ENCODE data around the gene BAIAP3.

Gene BAIAP3

GRCh38 chr16:1335211-1335971 is 1.9 kb downstream of the BAIAP3 start:
- no peak for DNase-seq

DNA sequence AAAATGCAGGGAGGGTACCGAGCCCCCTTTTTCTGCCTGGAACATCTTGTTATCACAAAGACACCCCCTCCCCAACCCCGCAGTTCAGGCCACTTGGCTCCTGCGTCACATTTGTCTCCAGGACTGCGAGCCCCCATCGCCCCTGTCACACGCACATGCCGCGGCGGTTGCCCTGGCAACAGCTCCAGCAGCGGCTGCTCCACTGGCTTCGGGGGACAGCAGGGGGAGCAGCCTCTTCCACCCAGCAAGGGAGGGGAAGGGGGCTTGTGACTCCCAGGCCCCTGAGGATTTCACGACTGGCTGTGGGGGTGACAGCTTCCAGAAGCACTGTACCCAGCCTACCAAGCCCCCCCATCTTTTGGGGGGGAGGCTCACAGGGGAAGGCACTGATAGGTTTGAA is 2.6 kb downstream of the BAIAP3 start:
- DNase-seq: no peak

DNA sequence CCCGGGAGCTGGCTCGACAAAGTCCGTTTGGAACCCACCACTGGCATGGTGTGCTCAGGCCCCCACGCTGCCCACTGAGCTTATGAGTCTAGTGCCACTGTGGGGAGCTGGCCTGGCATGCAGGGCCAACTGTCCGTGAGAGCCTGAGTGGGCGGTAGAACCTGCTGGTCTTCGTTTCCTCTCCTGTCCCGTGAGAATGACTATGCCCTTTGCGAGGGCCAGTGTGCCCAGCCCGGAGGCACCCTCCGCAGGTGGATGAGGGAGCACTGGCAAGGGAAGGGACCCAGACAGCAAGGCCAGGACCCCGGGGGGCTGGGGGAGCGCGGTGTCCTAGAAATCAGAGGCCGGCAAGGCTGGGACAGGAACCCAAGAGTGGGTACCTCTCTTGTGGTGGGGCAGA is 3.2 kb downstream of the BAIAP3 start:
- DNase-seq: no peak

- DNase-seq: no peak
These were observed 4.0 kb downstream of the BAIAP3 start for GRCh38 chr16:1337486-1337885.

DNA sequence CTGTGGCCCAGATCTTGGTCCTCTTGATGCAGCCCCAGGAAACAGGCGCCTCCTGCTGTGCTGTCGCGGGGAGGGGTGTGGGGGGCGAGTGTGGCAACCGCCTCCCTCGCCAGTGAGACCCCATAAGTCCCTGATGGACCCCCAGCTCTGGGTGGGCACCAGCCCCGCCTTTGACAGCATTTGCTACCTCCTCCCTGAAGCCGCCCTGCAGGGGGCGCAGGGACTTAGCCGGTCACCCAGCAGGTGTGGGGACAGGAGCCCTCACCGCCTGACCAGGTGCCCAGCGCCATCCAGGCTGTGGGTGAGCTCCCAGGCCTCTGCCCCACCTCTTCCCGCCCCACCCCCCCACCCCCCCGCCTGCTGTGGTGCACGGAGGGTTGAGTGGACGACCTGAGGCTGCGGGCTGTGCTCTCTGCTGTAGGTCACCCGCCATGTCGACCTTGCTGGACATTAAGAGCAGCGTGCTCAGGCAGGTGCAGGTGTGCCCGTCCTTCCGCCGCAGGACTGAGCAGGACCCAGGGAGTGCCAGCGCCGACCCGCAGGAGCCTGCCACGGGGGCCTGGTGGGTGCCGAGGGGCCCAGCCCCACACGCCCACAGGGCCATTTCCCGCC is 4.8 kb downstream of the BAIAP3 start:
- DNase-seq: no peak

DNA sequence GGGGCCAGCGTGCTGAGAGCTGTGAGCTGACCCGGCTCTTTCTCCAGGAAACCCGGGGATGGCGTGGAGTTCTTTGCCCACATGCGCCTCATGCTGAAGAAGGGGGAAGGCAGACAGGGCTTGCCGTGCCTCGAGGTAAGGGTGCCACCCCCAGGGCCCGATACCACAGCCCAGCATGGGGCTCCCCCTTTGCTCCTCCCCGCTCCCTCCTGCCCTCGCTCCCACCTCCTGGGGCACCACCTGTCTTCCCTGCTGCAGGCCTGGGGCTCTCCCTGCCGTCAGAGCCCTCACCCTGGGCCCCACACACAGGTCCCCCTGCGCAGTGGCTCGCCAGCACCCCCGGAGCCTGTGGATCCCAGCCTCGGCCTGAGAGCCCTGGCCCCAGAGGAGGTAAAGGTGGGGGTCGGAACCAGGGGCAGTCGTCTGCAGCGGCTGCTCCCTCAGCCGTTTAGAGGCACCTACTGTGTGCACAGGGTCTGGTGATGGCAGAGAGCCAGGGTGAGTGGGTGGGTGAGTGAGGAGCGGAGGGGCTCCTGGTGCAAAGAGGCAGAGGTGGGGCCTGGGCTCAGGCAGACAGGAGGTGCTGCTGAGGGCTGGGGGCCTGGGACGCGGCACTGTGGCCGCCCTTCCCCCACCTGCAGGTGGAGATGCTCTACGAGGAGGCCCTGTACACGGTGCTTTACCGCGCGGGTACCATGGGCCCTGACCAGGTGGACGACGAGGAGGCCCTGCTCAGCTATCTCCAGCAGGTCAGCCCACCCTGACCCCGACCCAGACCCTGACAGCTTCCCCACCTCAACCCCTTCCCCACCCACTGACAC is 5.6 kb downstream of the BAIAP3 start:
- no peak for DNase-seq

DNA sequence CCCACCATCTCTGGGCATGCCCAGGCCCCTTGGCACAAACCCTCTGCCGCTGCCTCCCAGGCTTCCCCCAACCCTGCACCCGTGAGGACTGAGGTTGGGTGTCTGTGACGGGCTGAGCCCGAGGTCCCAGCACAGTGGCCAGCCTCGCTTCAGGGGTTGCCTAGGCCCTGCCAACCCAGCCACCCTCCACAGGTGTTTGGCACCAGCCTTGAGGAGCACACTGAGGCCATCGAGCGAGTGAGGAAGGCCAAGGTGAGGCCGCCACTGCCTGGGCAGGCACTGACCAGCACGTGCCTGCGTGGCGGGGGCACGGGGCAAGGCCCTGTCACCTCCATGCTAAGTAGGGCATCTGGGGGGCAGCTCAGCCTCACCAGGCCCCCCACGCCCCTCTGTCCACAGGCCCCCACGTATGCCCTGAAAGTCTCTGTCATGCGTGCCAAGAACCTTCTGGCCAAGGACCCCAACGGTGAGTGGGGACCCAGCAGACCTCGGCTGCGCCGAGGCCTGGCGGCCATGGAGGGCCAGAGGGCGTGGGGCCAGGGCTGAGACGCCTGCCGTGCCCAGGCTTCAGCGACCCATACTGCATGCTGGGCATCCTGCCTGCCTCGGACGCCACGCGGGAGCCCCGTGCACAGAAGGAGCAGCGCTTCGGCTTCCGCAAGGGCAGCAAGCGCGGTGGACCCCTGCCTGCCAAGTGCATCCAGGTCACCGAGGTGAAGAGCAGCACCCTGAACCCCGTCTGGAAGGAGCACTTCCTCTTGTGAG is 7.5 kb downstream of the BAIAP3 start:
- no peak for DNase-seq

DNA sequence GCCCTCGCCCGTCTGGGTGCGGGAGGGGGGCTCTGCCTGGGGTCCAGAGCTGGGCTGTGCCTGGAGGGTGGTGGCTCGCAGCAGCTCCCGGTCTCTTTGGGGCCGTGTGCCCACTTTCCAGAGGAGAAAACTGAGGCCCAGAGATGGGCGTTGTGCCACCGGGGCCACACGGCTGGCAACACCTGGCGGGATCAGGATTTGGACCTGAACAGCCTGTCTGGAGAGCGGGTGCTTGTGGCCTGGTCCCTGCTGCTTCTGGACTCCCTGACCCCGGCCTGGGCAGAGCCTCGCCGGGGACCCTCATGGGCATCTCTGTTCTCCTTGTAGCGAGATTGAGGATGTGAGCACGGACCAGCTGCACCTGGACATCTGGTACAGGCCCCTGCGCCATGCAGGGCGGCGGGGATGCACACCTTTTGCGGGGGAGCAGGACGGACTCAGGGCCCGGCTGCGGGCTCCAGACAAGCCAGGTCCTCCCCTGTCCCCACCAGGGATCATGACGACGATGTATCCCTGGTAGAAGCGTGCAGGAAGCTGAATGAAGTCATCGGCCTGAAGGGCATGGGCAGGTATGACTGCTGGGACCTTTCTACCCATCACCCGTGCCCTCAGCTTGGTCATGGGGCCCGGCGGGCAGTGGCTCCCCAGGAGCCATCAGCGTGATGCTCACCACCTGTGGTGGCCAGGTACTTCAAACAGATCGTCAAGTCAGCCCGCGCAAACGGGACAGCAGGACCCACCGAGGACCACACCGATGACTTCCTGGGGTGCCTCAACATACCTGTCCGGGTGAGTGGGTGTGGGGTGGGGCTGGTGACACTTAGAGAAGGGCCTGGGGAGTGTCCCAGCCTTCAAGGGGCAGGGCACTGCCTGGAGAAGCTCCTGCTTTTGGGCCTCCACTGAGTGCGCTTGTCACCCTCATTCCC is 8.3 kb downstream of the BAIAP3 start:
- DNase-seq: no peak

GRCh38 chr16:1342526-1343427 is 9.3 kb downstream of the BAIAP3 start:
- DNase-seq: peak; percentile 97

DNA sequence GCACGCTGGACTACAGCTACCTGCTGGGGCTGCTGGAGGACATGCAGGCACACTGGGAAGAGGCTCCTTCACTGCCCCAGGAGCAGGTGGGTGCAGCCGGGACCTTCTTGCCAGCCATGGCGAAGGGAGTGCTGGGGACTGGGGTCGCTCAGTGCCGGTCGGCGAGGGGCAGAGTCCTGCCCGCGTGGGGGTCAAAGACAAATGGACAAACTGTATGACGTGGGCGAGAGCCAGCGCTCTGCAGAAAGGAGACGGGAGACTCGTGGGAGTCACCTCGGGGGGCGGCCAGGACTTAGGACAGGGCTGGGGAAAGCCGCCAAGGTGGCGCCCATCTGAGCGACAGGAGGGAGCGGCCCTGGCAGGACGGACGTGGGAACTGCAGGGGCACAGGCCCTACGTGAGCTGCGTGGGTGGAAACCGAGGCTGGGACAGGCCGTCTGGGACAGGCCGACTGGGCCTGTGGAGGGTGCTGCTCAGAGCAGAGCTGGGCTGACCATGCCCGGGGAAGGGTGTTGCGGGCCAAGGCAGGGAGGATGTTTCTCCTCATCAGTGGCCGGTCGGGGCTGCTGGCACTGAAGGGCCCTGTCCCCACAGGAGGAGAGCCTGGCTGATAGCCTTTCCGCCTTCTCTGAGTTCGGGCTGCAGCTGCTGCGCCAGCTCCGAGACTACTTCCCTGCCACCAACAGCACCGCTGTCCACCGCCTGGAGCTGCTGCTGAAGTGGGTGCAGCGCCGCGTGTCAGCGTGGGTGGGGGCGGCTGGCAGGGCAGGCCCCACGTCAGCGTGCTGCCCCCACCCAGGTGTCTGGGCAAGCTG is 10.2 kb downstream of the BAIAP3 start:
- no peak for DNase-seq

GRCh38 chr16:1344499-1344898 is 11.1 kb downstream of the BAIAP3 start:
- no peak for DNase-seq

DNA sequence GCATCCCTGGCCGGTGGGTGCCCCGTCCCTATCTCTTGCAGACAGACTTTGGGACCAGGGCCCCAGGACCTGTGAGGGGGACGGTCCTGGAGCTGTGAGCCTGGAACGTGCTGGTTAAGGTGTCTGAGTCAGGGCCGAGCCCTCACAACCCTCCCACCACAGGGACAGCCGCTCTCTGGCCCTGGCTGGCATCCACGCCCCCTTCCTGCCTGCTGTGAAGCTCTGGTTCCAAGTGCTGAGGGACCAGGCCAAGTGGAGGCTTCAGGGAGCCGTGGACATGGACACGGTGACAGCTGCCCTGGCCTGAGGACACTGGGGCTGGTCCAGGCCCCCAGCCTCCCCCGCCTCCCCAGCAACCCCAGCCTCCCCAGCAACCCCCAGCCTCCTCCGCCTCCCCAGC is 11.6 kb downstream of the BAIAP3 start:
- DNase-seq: no peak

DNA sequence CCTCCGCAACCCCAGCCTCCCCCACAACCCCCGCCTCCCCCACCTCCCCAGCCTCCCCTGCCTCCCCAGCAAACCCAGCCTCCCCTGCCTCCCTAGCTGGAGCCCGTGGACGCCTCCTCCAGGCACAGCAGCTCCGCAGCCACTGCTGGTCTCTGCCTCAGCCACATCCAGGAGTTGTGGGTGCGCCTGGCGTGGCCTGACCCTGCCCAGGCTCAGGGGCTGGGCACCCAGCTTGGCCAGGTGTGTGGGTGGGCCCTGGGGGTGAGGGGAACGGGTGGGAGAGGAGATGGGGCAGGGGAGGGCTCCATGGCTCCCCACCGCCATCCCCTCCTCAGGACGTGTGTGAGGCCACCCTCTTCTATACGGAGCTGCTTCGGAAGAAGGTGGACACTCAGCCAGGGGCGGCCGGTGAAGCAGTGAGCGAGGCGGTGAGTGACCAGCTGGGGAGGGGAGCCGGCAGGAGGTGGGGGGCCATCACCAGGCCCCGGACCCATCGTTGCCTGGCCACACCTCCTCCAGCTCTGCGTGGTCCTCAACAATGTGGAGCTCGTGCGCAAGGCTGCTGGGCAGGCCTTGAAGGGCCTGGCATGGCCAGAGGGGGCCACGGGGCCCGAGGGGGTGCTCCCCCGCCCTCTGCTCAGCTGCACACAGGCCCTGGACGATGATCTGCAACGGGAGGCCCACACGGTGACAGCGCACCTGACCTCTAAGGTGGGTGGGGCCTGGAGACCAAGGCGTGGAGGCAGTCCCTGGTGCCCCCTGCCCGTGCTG is 12.4 kb downstream of the BAIAP3 start:
- no peak for DNase-seq

DNA sequence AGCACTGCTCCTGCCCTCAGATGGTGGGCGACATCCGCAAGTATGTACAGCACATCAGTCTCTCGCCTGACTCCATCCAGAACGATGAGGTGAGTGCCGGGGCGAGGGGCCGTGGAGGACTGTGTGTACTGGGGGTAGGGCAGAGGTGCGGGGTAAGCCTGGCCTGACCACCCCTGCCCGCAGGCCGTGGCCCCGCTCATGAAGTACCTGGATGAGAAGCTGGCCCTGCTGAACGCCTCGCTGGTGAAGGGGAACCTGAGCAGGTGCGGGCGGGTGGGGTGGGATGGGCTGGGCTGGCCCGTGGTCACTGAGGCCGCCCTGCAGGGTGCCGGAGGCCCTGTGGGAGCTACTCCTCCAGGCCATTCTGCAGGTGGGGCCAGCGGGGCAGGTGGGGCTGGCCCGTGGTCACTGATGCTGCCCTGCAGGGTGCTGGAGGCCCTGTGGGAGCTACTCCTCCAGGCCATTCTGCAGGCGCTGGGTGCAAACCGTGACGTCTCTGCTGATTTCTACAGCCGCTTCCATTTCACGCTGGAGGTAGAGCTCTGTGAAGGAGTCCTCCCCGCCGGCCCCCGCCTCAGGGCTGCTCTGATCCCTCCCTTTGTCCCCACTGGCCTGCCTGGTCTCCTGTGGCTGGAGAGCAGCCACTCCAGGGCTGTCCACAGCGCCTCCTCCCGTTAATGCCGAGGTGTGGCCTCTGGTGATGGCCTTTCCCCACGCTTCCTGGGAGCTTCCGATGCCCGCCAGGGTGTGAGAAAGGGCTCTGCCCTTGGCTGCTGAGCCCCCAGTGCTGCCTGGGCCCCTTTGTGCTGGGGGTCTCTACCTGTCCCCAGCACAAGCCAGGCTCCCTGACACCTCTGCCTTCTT is 13.2 kb downstream of the BAIAP3 start:
- DNase-seq: no peak

DNA sequence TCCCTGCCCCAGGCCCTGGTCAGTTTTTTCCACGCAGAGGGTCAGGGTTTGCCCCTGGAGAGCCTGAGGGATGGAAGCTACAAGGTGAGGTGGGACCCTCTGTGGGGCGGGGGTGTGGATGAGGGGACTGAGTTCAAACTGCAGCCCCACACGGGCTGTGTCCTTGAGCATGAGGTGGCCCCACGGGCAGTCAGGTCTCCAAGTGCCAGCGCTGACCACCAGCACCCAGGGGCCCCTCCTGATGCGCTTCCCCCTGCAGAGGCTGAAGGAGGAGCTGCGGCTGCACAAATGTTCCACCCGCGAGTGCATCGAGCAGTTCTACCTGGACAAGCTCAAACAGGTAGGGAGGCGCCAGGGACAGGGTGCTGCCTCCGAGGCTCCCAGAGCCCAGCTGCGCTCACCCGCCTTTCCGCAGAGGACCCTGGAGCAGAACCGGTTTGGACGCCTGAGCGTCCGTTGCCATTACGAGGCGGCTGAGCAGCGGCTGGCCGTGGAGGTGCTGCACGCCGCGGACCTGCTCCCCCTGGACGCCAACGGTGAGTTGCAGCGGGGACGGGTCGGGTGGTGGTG is 13.9 kb downstream of the BAIAP3 start:
- no peak for DNase-seq

GRCh38 chr16:1347962-1348361 is 14.5 kb downstream of the BAIAP3 start:
- no peak for DNase-seq

DNA sequence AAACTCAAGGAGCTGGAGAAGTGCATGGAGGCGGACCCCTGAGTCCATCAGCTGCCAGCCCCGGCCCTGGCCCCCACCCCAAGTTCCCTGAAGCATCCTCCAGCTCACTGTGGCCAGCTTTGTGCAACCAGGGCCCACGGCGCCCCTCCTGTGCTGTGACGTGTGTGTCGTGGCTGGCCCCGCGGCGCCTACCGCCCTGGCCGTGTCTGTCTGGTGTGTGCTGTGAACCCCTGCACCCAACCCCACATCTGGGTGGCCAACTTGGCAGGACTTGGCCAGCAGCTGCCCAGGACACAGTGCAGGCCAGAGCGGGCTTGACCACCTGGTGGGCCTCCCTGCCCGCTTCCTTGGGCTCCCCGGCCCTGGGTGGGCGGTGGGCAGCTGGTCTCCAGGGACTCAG is 15.0 kb downstream of the BAIAP3 start:
- no peak for DNase-seq

- no peak for DNase-seq
These were observed 15.5 kb downstream of the BAIAP3 start for GRCh38 chr16:1348926-1349325.
